Stimulated activated naive CD4-positive, alpha-beta T cell treated with Interleukin-2 at 50 U/mL for 16 hours (primary cell): ENCODE results near the gene COL26A1.
"Not testable (repeated sequence)": the region's sequence is repeated elsewhere in the genome, so short reads cannot be mapped to it uniquely, and the experiment has no call there.

Experiments used
- DNase-seq: peaks from one replicate; lab custom pipeline; 2025; lab: John Stamatoyannopoulos, UW

The COL26A1 gene

GRCh38 chr7:101362334-101363195 lies at the start of gene COL26A1:
Gene COL26A1, plus strand, starts transcription at chr7:101362875. Its CDS starts 158 bp downstream, at chr7:101363033.
- DNase-seq = no peak

DNA sequence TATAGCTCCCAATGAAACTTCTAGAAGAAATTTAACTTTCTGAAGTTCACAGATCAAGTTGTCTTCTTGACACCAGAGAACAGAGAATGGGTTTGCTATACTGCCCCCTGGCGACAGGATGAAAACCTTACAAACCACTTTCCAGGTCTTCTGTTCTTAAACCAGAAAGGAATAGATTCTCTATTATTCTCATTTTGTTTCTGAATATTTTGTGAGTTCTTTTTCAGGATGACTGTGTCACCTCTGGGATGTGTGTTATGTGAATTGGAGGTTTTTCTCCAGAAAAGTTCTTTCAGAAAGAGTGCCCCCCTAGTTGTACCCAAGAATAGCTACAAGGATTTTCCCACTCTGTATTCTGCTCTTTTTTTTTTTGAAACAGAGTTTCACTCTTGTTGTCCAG lies 47.3 kb upstream of the COL26A1 start:
- DNase-seq = peak; percentile 25

- DNase-seq = no peak
Observed at GRCh38 chr7:101319401-101319800, 43.3 kb upstream of the COL26A1 start.

GRCh38 chr7:101321491-101322401 lies 40.9 kb upstream of the COL26A1 start, which contains the start of gene IFT22:
Gene IFT22, minus strand, starts transcription at chr7:101321812. Its CDS starts 103 bp downstream, at chr7:101321709.
- DNase-seq = peak; percentile 81

- no peak for DNase-seq
Observed at GRCh38 chr7:101328159-101328558, 34.5 kb upstream of the COL26A1 start.

DNA sequence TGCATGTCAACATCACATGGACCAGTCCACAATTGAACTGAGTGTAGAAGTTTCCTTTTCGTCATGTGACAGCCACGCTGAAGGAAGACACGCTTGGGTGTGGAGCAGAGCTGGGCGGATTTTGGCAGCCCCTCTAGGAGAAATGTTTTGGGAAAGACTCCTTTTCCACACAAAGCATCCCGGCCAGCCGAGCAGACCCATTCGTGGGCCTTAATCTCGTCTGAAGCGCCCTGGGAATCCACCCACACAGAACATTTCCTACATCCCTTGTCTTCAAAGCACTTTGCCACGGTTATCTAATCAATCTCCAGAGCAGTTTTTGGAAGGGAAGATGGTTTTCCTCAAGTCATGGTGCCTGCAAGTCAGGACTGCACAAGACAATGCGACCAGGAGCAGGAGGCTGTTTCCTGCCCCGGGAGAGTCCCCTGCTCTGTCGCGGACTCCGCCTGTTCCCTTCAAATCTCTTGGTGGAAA lies 32.6 kb upstream of the COL26A1 start:
- DNase-seq = no peak

GRCh38 chr7:101332026-101332425 lies 30.6 kb upstream of the COL26A1 start:
- DNase-seq = no peak

- DNase-seq = no peak
Observed at GRCh38 chr7:101333912-101334311, 28.8 kb upstream of the COL26A1 start.

DNA sequence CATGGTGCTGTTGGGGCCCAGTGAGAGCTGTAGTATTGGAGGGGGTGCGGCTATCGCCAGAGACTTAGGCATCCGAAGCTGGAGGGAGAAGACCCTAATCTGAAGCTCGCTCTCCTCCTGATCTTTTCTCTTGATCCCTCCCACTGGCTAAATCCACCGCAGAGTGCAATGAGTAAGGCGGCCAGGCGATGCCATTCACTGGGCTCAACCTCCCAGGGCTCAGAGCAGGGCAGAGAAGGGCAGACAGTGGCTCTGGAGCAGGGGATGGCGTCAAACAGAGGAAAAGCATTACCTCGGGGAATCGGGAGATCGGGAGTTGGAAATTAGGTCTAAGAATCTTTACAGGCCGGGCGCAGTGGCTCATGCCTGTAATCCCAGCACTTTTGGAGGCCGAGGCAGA lies 22.3 kb upstream of the COL26A1 start:
- DNase-seq = no peak

DNA sequence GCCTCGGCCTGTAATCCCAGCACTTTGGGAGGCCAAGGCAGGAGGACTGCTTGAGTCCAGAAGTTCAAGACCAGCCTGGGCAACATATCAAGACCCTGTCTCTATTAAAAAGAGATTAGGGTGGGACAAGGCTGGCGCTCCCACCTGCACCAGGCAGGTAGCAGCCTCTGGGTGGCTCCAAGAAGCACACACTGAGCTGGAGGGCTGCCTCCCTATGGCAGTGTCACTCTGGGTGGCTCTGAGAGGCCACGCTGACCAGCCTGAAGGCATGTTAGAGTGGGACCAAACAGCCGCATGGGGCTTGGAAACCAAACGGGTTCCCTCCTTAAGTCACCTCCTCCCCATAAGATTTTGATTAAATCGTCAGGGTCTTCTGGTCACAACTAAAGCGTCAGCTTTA lies 19.8 kb upstream of the COL26A1 start:
- no peak for DNase-seq

GRCh38 chr7:101347477-101347876 lies 15.2 kb upstream of the COL26A1 start:
- DNase-seq = no peak

- not testable (repeated sequence) for DNase-seq
Observed at GRCh38 chr7:101348456-101349067, 14.1 kb upstream of the COL26A1 start.

GRCh38 chr7:101349300-101349699 lies 13.4 kb upstream of the COL26A1 start:
- not testable (repeated sequence) for DNase-seq

- no peak for DNase-seq
Observed at GRCh38 chr7:101352920-101353308, 9.8 kb upstream of the COL26A1 start.

DNA sequence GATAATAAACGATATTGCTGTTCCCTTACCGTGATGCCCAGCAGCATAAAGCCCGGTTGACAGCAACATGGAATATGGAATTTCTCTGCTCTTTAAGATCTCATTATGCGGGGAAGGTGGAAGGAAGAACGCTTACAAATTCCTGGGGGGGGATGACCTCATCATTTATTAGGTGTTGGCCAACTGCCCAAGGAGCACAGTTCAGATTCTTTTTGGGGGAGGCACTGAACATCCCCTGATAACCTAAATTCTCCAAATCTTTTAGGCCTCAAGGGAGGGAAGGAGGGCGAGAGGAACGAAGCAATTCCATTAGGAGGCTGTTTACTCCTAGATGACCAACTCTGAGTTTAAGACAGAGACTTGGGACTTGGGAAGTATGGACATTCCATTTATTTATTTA lies 5.2 kb upstream of the COL26A1 start:
- DNase-seq = no peak

GRCh38 chr7:101363196-101363733 lies 590 bp downstream of the COL26A1 start:
- no peak for DNase-seq

- peak; percentile 49 for DNase-seq
Observed at GRCh38 chr7:101363734-101364374, 1.2 kb downstream of the COL26A1 start.

DNA sequence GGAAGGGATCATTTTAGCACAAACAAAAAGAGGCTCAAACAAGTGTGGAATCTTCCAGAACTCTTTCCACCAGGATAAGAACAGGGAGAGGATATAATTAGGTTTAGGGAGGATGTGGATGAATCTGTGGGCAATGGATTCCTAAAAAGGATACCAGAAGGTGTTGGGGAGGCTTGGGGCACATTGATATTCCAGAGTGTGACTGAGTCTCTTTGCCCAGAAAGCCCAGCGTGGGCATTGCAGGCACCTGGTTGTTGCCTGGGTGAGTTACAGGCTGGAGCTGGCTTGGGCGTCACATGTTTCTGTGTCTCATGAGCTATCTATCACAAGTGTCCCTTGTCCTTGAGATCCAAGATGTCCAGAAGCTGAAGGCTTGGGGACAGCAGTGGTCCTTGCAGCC lies 3.3 kb downstream of the COL26A1 start:
- DNase-seq = no peak

DNA sequence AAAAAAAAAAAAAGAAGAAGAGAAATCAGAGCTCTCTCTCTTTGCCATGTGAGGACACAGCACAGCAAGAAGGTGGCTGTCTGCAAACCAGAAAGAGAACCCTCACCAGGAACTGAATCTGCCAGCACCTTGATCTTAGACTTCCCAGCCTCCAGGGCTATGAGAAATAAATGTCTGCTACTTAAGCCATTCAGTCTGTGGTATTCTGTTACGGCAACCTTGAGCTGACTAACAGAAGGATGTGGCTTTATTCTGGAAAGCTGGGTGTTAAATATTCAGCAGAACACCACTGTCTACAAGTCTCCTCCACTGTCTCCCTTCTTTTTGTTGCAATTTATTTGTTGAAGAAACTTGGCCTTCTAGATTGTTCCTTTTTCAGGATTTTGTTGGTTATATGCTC lies 5.0 kb downstream of the COL26A1 start:
- no peak for DNase-seq

DNA sequence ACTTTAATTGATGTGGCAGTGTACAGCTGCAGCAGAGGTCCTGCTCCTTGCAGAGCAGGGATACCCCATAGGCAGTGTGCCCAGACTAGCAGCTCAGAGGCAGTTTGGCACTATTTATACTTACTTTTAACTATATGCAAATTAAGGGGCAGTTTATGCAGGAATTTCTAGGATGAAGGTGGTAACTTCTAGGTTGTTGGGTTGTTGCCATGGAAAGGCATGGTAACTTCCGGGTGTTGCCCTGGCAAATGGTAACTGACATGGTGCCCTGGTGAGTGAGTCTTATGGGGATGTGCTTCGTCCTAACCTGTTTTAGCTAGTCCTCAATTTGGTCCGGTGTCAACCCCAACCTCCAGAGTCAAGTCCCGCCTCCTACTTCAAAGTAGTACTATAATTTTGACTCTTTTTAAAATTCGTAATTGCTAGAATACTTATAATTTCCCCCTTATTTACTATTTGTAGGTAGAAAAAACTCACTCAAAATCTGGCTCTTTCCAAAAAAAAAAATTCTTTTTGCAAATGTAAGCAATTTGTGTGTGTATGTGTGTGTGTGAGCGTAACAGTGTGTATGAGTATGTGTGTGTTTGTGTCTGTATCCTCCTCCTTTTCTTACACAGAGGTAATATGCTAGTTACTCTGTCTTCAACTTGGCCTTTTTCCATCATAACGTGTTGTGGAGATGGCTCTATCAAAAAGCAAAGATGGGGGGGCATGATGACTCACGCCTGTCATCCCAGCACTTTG lies 5.9 kb downstream of the COL26A1 start:
- no peak for DNase-seq

GRCh38 chr7:101370836-101371235 lies 8.2 kb downstream of the COL26A1 start:
- DNase-seq = no peak
